NCI-H146 (cell line): ENCODE results near the gene TXNDC11.
"Not testable (repeated sequence)": the region's sequence is repeated elsewhere in the genome, so short reads cannot be mapped to it uniquely, and the experiment has no call there.

Experiments
- DNase-seq: peaks from one replicate; lab custom pipeline; 2025; lab: John Stamatoyannopoulos, UW

The TXNDC11 gene, protein sequence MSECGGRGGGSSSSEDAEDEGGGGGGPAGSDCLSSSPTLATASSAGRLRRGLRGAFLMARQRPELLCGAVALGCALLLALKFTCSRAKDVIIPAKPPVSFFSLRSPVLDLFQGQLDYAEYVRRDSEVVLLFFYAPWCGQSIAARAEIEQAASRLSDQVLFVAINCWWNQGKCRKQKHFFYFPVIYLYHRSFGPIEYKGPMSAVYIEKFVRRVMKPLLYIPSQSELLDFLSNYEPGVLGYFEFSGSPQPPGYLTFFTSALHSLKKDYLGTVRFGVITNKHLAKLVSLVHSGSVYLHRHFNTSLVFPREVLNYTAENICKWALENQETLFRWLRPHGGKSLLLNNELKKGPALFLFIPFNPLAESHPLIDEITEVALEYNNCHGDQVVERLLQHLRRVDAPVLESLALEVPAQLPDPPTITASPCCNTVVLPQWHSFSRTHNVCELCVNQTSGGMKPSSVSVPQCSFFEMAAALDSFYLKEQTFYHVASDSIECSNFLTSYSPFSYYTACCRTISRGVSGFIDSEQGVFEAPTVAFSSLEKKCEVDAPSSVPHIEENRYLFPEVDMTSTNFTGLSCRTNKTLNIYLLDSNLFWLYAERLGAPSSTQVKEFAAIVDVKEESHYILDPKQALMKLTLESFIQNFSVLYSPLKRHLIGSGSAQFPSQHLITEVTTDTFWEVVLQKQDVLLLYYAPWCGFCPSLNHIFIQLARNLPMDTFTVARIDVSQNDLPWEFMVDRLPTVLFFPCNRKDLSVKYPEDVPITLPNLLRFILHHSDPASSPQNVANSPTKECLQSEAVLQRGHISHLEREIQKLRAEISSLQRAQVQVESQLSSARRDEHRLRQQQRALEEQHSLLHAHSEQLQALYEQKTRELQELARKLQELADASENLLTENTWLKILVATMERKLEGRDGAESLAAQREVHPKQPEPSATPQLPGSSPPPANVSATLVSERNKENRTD

GRCh38 chr16:11742536-11743307 is at the start of gene TXNDC11:
TXNDC11 (minus strand) TSS chr16:11742857; CDS start chr16:11742730, 127 bp downstream.
- peak; percentile 99 for DNase-seq

DNA sequence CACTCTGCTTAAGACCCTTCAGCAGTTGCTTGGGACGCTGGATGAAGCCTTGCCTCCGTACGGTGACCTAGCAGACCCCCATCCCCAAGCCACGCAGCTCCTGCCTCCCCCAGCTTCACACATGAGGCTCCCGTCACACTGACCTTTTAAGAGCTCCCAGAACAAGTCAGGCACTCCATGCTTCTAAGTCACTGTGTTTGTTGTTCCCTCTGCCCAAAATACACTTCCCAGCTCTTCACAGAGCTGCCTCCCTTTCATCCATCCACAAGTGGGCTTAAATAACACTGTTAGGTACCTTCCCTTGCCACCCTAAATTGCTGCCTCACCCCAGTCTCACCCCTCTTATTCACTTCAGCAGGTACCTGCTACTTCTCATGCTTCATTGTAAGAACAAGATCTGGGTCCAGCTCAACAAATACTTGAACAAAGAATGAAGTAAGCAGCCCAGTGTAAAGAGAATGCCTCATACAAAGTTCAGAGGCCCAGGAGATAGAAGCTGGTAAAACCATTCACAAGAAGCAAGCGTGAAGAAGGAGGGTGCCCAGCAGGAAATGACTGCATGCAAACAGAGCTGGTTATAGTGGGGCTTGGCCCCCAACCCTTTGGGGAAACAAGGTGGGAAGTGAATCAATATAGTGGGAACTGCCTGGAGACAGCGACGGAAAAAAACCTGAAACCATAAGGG is 48.6 kb upstream of the TXNDC11 start:
- no peak for DNase-seq

GRCh38 chr16:11788914-11789313 is 46.3 kb upstream of the TXNDC11 start:
- no peak for DNase-seq

DNA sequence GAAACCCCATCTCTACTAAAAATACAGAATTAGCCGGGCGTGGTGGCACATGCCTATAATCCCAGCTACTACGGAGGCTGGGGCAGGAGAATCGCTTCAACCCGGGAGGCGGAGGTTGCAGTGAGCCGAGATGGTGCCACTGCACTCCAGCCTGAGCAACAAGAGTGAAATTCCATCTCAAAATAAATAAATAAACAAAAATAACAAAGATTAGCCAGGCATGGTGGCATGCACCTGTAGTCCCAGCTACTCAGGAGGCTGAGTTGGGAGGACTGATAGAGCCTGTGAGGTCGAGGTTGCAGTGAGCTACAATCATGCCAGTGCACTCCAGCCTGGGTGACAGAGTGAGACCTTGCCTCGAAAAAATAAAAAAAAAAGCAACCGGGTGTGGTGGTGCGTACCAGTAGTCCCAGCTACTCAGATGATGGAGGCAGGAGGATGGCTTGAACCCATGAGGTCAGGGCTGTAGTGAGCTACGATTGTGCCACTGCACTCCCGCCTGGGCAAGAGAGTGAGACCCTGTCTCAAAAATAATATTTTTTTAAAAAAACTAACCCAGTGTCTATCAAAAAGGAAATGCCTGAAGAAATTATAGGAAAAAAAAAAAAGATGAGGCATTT is 42.4 kb upstream of the TXNDC11 start:
- not testable (repeated sequence) for DNase-seq

- not testable (repeated sequence) for DNase-seq
These were observed 41.7 kb upstream of the TXNDC11 start for GRCh38 chr16:11784381-11784780.

GRCh38 chr16:11784038-11784369 is 41.3 kb upstream of the TXNDC11 start:
- DNase-seq, result no peak

GRCh38 chr16:11783319-11784037 is 40.8 kb upstream of the TXNDC11 start:
- DNase-seq, result no peak

DNA sequence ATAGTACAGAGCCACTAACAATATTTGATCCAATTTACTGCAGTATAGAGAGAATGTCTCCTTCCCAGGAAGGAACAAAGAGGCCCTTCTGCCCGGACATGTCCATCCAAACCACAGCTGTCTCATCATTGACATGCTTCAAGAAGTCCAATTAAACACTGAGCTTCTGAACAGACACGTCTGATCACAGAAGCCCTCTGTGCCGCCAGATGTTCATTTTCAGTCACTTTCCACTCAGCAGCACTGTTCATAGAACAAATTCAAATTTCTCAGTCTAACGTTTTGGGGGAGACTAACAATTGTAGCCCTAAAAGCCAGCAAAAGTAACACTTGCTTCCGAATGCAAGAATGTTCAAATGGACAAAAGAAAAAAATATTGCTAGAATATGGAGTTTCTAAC is 39.1 kb upstream of the TXNDC11 start:
- peak; percentile 56 for DNase-seq

DNA sequence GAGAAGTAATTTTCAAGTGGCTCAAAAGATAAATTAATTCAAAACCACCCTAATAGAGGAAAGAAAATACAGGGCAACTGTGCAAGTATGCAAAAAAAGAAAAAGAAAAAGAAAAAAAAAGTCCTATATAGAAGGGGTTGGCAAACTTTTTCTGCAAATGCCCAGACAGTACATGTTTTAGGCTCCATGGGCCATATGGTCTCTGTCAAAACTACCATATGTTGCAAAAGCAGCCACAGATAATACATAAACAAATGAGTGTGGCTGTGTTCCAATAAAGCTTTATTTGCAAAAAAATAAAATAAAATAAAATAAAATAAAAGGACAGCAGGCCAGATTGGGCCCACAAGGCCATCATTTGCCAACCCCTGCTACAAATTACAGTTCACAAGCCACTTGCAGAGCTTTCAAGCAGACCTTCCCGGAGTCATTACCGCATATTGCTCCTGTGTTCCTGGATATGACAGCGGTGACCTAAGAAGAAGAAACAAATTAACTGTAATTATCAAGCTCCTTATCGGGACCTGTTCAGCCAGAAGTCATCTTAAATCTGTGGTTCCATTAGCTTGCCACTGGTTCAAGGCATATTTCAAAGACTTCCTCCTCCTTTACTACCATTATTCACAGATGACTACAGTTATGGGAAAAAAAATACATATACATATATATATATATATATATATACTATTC is 38.5 kb upstream of the TXNDC11 start:
- DNase-seq, result no peak

DNA sequence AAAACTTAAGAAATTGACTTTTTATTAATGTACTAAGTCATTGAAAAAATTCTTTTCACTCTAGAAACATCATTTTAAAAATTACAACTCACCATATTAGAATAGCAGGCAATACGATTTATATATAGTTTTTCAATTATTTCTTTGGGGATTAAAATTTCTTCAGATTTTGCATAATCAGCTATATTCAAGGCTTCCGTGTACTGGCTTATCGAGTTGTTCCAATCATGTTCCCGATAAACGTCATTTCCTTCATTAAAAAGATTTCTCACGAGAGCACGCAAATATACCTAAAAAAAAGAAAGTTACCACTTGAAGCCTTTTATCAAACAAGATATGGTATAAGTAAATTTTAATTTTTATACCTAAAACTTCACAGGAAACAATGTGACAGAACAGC is 36.4 kb upstream of the TXNDC11 start:
- DNase-seq, result no peak

GRCh38 chr16:11774065-11774626 is 31.5 kb upstream of the TXNDC11 start:
- no peak for DNase-seq

GRCh38 chr16:11768849-11769248 is 26.2 kb upstream of the TXNDC11 start:
- DNase-seq, result no peak

- no peak for DNase-seq
These were observed 19.8 kb upstream of the TXNDC11 start for GRCh38 chr16:11762431-11762830.

DNA sequence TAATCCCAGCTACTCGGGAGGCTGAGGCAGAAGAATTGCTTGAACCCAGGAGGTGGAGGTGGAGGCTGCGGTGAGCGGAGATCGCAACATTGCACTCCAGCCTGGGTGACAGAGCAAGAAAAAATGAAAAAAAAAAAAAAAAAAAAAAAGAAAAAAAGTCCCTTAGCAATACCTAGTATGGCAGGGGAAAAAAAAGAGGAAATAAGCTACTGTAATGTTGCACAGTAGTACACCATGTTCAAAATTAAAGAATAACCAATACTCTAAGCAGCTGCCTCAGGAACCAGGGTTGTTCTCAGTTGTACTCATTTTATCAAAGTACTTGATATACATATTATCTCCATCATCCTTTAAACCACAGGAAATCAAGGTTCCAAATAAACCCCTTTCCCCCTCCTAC is 17.3 kb upstream of the TXNDC11 start:
- DNase-seq, result no peak

DNA sequence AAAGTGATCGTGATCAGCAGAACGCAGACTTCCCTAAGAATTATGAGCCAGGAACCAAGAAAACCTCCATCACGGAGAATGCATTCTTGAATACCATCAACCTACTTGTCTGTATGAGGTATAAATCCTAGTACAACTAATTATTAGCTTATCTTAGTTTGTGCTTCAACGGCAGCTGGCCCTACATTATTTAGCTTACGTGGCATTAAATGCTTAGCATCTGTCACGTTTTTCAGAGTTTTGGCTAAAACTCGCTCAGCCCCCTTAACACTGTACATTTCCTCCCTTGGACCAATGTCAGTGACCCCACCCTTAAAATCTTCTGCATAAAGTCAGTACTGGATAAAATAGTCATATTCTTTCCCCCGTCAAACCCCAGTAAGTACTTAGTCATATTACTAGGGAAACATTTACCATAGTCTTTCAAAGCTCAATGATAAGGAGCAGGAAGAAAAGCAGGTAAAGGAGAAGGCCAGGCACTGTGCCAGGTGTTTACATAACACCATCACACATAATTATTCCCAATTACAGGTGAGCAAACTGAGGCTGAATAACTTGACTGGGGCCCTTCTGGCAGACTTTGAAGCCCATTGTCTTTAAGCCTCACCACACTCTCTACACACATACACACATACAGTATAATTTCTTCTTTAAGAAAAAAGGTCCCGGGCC is 16.6 kb upstream of the TXNDC11 start:
- peak; percentile 41 for DNase-seq

- DNase-seq, result no peak
These were observed 15.3 kb upstream of the TXNDC11 start for GRCh38 chr16:11757671-11758545.

DNA sequence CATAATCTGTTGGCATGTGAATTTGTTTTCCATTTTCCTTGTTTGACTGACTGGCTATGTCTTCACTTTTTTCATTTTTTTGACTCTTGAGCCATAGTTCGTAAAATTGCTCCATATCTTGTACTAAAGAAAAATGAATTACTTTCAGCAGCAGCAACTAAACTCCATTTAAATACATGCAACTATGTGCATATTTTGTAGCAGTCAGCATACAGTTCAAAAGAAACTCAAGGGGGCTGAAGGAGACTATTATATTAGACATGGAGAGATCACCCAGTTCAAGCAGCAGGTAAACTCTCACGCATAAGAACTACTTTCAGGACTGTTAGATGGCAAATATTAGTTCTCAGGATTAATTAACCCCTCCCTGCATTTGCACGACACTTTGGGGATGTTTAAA is 13.6 kb upstream of the TXNDC11 start:
- DNase-seq, result no peak
